ENCODE results near the gene LRRC17. TPM values are rescaled to one million over a fixed set of nuclear protein-coding genes. Genes with fewer than 3 reads are reported as not detected.

The LRRC17 gene
- total RNA-seq, 1 donor, result 12.3 TPM

DNA sequence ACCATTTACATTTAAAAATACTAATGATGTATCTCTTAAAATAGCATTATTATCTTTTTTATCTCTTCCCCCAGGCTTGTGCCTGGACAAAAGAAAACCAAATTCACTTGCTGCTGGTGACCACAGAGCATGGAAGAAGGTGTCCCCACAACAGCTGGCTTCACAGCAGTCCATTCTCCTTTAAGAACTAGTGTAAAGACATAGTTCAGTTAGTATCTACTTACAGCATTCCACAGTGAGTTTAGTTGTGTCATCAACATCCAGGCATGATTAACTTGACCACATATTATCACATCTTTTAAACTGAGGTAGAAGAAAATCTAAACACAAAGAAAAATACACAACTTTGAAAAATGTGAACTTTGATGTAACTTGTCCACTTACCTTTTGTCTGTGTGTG, 55.0 kb downstream of the LRRC17 start:
- Histone ChIP-seq H4K20me1 (ENCODE audit: insufficient read depth, low read length) (no peaks in the 10 kb centered on the region), H3K27ac (ENCODE audit: low read depth, low read length) (no peak overlapping the region), H3K4me2 (ENCODE audit: insufficient read depth, low read length) (no peak overlapping the region), H3K4me3 (ENCODE audit: insufficient read depth, low read length) (no peak overlapping the region), H3K36me3 (ENCODE audit: insufficient read depth, low read length) (no peaks in the 10 kb centered on the region), H3K27me3 (ENCODE audit: insufficient read depth, low read length) (no peaks in the 10 kb centered on the region), H2AFZ (ENCODE audit: low read length) (no peak overlapping the region), H3K79me2 (ENCODE audit: insufficient read depth, low read length) (no peaks in the 10 kb centered on the region), H3K4me1 (ENCODE audit: insufficient read depth, low read length) (no peaks in the 10 kb centered on the region), H3K9me3 (ENCODE audit: low read depth, low read length) (no peaks in the 10 kb centered on the region)
- peak; percentile 51 for DNase-seq (ENCODE audit: insufficient read length, low spot score, missing footprints)
- TF ChIP-seq CTCF (IDR thresholded peaks at IDR 0.05; ENCODE audit: extremely low read depth, low read depth, low read length), result no peak

DNA sequence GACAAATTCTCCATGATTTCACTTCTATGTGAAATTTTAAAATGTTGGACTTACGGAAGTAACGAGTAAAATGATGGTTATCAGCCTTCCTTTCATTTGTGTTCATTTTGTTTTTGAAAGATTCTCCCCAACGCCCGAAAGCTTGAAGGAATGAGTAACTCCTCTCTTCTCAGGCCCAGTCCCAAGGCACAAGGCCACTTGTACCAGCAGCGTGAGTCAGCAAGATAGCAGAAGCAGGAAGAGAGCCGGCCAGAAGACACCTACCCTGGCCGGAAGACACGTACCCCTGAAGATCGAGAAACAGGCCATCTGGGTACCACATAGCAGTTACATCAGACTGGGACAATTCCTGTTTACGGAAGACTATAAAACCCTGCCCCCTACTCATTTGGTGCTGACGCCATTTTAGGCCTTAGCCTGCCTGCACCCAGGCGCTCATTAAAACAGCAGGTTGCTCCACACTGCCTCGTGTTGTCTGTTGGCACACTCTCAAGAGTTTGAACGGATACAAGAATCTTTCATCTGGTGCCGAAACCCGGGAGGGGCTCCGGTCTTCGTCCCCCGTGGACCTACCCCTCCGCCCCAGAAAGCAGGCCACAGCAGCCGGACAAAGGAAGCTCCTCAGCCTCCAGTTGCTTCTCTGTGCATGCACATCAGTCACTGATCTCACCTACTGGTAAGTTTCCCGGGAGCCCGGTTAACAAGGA, 60.4 kb downstream of the LRRC17 start:
- TF ChIP-seq CTCF (IDR thresholded peaks at IDR 0.05; ENCODE audit: extremely low read depth, low read depth, low read length), result no peak
- no peak overlapping the region for H3K4me3 ChIP-seq (ENCODE audit: insufficient read depth, low read length)
- no peak overlapping the region for H3K4me2 ChIP-seq (ENCODE audit: insufficient read depth, low read length)
- no peaks in the 10 kb centered on the region for H4K20me1 ChIP-seq (ENCODE audit: insufficient read depth, low read length)
- no peaks in the 10 kb centered on the region for H3K36me3 ChIP-seq (ENCODE audit: insufficient read depth, low read length)
- peak overlapping the region; percentile 34 for H2AFZ ChIP-seq (ENCODE audit: low read length)
- no peak for DNase-seq (ENCODE audit: insufficient read length, low spot score, missing footprints)
- peak overlapping the region; percentile 23 for H3K27ac ChIP-seq (ENCODE audit: low read depth, low read length)
- no peaks in the 10 kb centered on the region for H3K4me1 ChIP-seq (ENCODE audit: insufficient read depth, low read length)
- H3K27me3 ChIP-seq (ENCODE audit: insufficient read depth, low read length), result no peaks in the 10 kb centered on the region
- no peaks in the 10 kb centered on the region for H3K79me2 ChIP-seq (ENCODE audit: insufficient read depth, low read length)
- H3K9me3 ChIP-seq (ENCODE audit: low read depth, low read length), result no peaks in the 10 kb centered on the region

DNA sequence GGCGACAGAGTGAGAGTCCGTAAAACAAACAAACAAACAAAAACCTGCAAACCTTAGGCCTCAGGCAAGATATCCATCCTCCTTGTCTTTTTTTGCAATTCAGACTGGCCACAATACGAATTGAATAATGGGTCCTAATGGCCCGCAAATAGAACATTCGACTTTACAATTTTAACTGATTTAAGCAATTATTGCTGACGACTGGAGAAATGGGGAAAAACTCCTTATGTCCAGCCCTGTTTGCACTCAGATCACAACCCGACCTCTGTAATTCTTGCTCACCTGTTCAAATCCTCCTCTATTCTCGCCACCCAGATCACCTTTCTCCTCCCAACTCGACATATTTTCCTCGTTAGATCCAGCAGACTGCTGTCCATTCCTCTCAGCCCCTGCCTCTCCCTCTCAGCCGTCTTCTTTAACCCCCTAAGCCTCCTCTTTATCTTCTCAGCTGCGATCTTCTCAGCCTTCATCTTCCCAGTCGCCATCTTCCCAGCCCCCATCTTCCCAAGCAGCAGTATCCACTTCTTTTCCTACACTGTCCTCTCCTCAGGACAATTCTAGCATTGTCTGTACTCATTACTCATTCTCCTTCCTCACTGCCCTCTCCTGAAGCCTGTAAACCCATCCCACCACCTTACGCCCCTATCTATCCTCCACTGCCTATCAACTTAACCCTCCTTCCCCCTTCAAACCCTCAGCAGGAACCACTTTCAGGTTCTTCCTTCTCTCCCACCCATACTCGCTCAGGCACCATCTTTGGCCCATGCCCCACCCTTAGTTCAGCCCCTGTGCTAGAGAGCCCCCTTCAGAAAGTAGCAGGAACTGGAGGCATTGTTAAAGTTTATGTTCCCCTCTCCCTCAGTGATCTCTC, 61.8 kb downstream of the LRRC17 start:
- Histone ChIP-seq H3K79me2 (ENCODE audit: insufficient read depth, low read length) (no peaks in the 10 kb centered on the region), H3K36me3 (ENCODE audit: insufficient read depth, low read length) (no peaks in the 10 kb centered on the region), H2AFZ (ENCODE audit: low read length) (no peak overlapping the region), H3K27me3 (ENCODE audit: insufficient read depth, low read length) (no peaks in the 10 kb centered on the region), H4K20me1 (ENCODE audit: insufficient read depth, low read length) (no peaks in the 10 kb centered on the region), H3K4me2 (ENCODE audit: insufficient read depth, low read length) (no peak overlapping the region), H3K4me3 (ENCODE audit: insufficient read depth, low read length) (no peak overlapping the region), H3K4me1 (ENCODE audit: insufficient read depth, low read length) (peaks cover 3% of the 10 kb centered on the region), H3K27ac (ENCODE audit: low read depth, low read length) (no peak overlapping the region), H3K9me3 (ENCODE audit: low read depth, low read length) (no peaks in the 10 kb centered on the region)
- peak; percentile 5 for DNase-seq (ENCODE audit: insufficient read length, low spot score, missing footprints)
- TF ChIP-seq CTCF (IDR thresholded peaks at IDR 0.05; ENCODE audit: extremely low read depth, low read depth, low read length), result peak; percentile 29

DNA sequence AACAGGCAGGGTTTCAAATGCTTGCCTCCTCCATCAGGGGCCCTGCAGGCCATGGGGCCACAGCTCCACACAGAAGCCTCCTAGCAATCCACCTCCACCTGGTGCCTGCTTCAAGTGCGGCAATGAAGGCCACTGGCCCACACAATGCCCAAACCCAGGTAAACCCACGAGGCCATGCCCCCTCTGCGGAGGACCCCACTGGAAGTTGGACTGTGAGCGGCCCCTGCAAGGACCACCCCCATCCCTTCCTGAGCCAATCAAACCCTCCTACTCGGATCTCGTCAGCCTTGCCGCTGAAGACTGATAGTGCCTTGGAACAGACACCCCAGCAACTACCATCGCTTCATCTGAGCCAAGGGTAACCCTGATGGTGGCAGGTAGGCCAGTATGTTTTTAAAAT, 63.1 kb downstream of the LRRC17 start:
- DNase-seq (ENCODE audit: insufficient read length, low spot score, missing footprints), result no peak
- Histone ChIP-seq H3K27ac (ENCODE audit: low read depth, low read length) (no peak overlapping the region), H3K36me3 (ENCODE audit: insufficient read depth, low read length) (no peaks in the 10 kb centered on the region), H3K4me3 (ENCODE audit: insufficient read depth, low read length) (no peak overlapping the region), H3K4me2 (ENCODE audit: insufficient read depth, low read length) (no peak overlapping the region), H3K27me3 (ENCODE audit: insufficient read depth, low read length) (no peaks in the 10 kb centered on the region), H2AFZ (ENCODE audit: low read length) (no peak overlapping the region), H3K79me2 (ENCODE audit: insufficient read depth, low read length) (no peaks in the 10 kb centered on the region), H3K4me1 (ENCODE audit: insufficient read depth, low read length) (peaks cover 3% of the 10 kb centered on the region), H4K20me1 (ENCODE audit: insufficient read depth, low read length) (no peaks in the 10 kb centered on the region), H3K9me3 (ENCODE audit: low read depth, low read length) (no peaks in the 10 kb centered on the region)
- no peak for TF ChIP-seq CTCF (IDR thresholded peaks at IDR 0.05; ENCODE audit: extremely low read depth, low read depth, low read length)
